SJCRH30 (cell line): ENCODE data around the gene TSPAN11. TPM values are rescaled to one million over a fixed set of nuclear protein-coding genes. Genes with fewer than 3 reads are reported as not detected.
"Not testable (repeated sequence)": the region's sequence is repeated elsewhere in the genome, so short reads cannot be mapped to it uniquely, and the experiment has no call there.

Experiments
- DNase-seq, 2 experiments: peaks; one replicate each; pipeline ENCODE4 v3.0.0-alpha.2; 2015 to 2020
- H3K27ac ChIP-seq: fragments of 250-450 bp; sonication (Bioruptor Pico); 2 replicates; pipeline ENCODE4 v1.5.1; 2020; ENCODE audit warnings: mild to moderate bottlenecking, moderate library complexity
- H3K27me3 ChIP-seq: fragments of 250-450 bp; sonication (Bioruptor Pico); 2 replicates; pipeline ENCODE4 v1.5.1; 2020; ENCODE audit warnings: mild to moderate bottlenecking, moderate library complexity
- H3K36me3 ChIP-seq: fragments of 250-450 bp; sonication (Bioruptor Pico); 2 replicates; pipeline ENCODE4 v1.5.1; 2020; ENCODE audit warnings: mild to moderate bottlenecking, moderate library complexity
- H3K4me1 ChIP-seq: fragments of 250-450 bp; sonication (Bioruptor Pico); 2 replicates; pipeline ENCODE4 v1.5.1; 2020; ENCODE audit warnings: mild to moderate bottlenecking, moderate library complexity
- H3K4me3 ChIP-seq: fragments of 250-450 bp; sonication (Bioruptor Pico); 2 replicates; pipeline ENCODE4 v1.5.1; 2020; ENCODE audit warnings: mild to moderate bottlenecking, moderate library complexity
- H3K9me3 ChIP-seq: fragments of 250-450 bp; sonication (Bioruptor Pico); replicated peaks from 2 replicates; pipeline ENCODE4 v1.5.1; 2020; ENCODE audit warnings: mild to moderate bottlenecking, moderate library complexity
- total RNA-seq: library from RNA; depleted of rRNA; stranded (reverse); fragments of >200 nt; shearing (Covaris generic); gene quantifications from 2 replicates; pipeline ENCODE4 v1.2.3, GENCODE V29; 2014

The TSPAN11 gene
- total RNA-seq, 1 experiment from 2014 or later: 6.5 TPM

DNA sequence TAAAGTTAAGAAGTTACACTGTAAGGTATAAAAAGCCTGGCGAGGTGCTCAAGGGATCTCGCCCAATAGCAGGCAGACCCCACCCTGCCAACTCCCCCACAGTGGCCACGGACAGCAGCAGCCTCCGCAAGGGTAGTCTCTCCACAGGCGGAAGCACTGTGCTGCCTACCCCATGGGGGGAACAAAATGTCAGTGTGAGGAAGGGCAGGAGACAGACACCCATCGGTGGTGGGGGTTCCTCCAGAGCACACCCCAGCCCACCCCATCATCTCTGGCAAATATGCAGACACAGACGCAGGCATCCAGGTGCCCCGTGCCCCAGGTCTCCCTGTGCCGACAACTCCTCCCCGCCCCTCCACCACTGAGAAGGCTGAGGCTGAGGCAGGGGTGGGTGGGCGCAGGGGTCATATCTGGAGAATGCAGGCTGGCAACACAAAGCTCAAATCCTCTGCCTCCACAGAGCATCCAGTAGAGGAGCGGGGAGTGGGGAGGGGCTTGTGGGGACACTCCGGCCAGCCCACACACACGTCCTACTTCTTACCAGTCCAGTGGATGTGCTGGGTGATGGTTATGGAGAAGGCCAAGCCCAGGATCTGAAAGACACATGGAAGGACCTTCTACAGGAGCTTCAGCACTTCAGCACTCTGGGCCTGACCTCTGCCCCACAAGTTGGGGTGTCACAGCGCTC lies 78.9 kb downstream of the TSPAN11 start:
- Histone ChIP-seq H3K9me3 (no peaks in the 10 kb centered on the region), H3K27ac (peak overlapping the region; percentile 57), H3K27me3 (no peaks in the 10 kb centered on the region), H3K4me1 (peaks cover 40% of the 10 kb centered on the region), H3K36me3 (no peaks in the 10 kb centered on the region), H3K4me3 (no peak overlapping the region)
- no peak for DNase-seq

DNA sequence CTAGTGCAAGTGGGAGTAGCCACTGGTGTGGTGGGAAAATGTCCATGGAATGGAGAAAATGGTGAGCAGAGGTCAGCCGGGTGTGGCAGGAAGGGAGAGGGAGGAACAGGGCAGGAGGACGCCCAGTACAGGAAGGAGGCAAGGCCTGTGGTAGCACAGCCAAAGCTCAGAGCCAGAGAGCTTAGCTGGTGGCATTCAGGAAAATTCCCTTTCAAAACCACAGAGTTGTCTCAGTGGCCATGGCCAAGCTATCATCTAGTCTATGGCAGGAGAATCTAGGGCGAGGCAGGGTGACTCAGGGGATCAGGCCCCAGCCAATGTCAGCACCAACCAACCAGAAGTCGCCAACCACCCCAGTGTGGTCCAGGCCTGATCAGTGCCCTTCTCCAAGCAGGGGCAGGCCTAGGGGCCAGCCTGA lies 79.4 kb downstream of the TSPAN11 start:
- Histone ChIP-seq H3K4me3 (no peak overlapping the region), H3K9me3 (no peaks in the 10 kb centered on the region), H3K27me3 (no peaks in the 10 kb centered on the region), H3K4me1 (peaks cover 34% of the 10 kb centered on the region), H3K27ac (peak overlapping the region; percentile 57), H3K36me3 (no peaks in the 10 kb centered on the region)
- peak; percentile 71 to 79 for DNase-seq

DNA sequence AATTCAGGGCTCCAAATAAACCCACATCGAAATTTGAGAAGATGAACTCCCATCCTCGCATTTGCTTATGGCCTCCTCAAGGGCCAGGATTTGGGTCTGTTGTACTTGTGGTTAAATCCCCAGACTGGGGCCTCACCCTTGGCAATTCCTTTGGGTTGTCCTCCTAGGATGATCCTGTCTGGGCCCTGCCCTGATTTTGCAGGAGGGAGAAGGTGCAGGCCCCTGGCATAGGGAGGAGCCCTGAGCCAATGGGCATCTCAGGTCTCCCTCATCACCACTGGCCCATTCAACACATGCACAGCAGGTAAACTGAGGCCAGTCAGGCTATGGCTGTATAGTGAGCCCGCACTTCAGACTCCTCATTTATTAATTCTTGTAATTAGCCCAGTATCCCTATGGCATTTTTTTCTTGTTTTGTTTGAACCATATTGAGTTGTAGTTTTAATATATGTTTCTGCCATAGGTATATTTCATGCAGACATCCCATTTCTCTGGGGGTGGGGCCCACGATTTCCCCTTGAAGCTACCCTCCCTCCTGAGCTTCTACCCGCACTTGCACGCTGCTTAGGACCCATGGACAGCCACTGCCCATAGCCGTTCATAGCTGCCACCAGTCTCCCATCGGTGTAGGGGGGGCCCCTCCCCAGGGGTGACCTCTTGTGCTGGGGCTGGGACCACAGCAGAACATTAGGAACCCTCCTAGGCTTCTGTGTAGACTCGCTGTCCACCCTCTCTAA lies 80.0 kb downstream of the TSPAN11 start:
- Histone ChIP-seq H3K9me3 (no peaks in the 10 kb centered on the region), H3K27me3 (no peaks in the 10 kb centered on the region), H3K4me3 (no peak overlapping the region), H3K4me1 (peaks cover 32% of the 10 kb centered on the region), H3K36me3 (no peaks in the 10 kb centered on the region), H3K27ac (peak overlapping the region; percentile 57)
- DNase-seq: no peak

DNA sequence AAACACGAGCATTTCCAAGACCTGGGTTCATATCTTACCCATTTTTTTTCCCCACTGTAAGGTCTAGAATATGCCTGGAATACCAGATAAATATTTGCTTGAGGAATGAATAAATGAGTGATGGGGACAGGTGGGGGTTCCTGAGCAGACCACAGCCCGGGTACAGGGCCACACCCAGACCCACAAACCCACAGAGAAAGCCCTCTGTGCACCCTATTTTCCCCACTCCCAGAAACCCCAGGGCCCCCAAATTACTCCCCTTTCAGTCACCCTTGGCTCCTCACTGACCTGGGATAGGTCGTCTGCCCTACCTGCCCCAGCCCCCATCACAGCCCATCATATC lies 80.6 kb downstream of the TSPAN11 start:
- Histone ChIP-seq H3K27me3 (no peaks in the 10 kb centered on the region), H3K4me1 (peaks cover 32% of the 10 kb centered on the region), H3K27ac (0 out of 2 replicates have a peak overlapping the region, but pooled peaks have one; percentile 14), H3K36me3 (no peaks in the 10 kb centered on the region), H3K9me3 (no peaks in the 10 kb centered on the region), H3K4me3 (no peak overlapping the region)
- peak; percentile 50 to 65 for DNase-seq

DNA sequence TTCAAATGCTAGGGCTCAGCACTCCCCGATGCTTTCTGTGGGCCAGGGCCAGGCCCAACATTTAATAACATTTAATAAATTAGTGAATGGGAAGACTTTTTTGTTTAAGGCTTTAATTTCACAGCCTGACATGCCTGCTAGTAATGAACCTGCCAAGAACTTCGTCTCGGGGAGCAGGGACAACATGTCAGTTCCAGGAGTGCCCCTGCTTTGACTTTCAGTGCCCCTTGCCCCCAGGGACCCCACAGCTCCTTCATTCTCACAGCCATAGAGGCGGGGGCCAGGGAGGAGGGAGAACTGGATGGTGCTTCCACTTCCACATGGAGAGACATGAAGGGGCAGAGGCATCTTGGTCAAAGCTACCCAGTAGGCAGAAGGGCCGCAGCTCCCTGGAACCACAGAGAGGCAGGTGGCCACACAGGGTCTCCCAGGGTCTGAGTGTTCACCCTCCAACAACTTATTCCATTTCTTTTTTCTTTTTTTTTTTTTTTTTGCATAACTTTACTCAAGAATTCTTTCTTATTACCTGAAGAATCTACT lies 81.2 kb downstream of the TSPAN11 start:
- H3K4me1 ChIP-seq: peaks cover 32% of the 10 kb centered on the region
- DNase-seq: no peak
- H3K36me3 ChIP-seq: no peaks in the 10 kb centered on the region
- no peak overlapping the region for H3K27ac ChIP-seq
- no peaks in the 10 kb centered on the region for H3K9me3 ChIP-seq
- H3K4me3 ChIP-seq: no peak overlapping the region
- H3K27me3 ChIP-seq: no peaks in the 10 kb centered on the region

DNA sequence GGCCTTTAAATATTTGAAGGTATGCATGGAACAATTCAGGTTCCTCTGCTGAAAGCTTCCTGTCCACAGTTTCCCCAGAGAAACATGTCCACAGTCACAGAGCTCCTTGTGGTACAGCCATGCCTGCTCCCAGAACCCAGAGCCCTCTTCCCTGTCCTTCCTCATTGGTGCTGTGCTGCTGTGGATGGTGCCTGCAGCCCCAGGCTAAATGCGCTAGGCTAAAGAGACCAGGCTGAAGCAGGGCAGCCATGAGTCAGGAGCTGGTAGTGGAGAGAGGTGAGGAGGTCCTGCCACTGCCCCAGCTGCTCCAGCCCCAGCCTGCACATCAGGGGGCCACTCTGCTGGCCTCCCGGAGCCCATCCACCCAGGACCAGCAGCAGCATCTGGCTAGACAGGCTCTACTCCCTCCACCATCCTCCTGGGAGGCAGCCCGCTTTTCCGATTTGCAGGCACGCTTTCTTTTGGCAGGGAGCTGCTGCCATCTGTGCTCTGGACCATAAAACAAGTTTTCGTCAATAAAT lies 81.8 kb downstream of the TSPAN11 start:
- Histone ChIP-seq H3K27ac (no peak overlapping the region), H3K4me1 (peaks cover 32% of the 10 kb centered on the region), H3K27me3 (no peaks in the 10 kb centered on the region), H3K36me3 (no peaks in the 10 kb centered on the region), H3K9me3 (no peaks in the 10 kb centered on the region), H3K4me3 (no peak overlapping the region)
- DNase-seq: peak in 1 of 2 experiments; percentile 41

DNA sequence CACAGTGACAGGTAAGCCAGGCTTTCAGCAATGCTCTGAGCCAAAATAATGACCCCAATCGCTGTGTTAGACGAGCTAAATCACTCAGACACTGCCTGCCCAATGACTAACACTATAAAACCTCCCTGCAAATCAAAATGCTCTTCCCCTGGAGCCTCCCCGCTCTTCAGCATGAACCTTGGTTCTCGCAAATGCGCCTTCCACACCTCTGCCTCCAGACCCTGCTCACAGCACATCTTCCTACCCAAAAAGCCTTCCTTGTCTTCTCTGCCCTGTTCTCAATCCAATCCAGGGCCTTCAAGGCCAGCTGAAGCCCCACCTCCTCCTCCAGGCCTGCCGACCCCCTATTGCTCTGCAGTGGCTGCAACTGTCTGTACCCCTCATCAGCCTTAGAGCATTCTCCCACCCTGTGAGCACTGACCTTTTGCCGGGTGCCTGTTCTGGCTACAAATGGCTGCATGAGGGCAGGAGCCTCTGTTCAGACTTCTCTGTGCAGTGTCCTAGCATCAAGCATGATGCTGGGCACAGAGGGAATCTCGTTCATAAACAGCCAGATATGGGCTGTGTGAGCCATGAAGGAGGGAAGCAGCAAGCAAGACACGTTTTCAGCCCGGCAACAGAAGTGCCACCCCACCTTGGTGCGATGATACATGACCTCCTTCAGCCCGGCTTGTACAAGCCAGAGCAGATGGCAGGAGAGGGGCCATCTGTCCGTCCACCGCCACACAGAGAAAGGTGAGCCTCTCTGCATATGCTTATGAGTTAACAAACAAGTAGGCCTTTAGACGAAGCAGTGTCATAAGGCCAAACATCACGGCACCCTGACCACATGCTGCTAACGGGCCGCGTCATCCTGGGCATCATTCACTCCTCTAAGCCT lies 82.7 kb downstream of the TSPAN11 start:
- Histone ChIP-seq H3K27me3 (no peaks in the 10 kb centered on the region), H3K4me3 (no peak overlapping the region), H3K36me3 (no peaks in the 10 kb centered on the region), H3K27ac (no peak overlapping the region), H3K9me3 (no peaks in the 10 kb centered on the region), H3K4me1 (peaks cover 32% of the 10 kb centered on the region)
- no peak for DNase-seq

DNA sequence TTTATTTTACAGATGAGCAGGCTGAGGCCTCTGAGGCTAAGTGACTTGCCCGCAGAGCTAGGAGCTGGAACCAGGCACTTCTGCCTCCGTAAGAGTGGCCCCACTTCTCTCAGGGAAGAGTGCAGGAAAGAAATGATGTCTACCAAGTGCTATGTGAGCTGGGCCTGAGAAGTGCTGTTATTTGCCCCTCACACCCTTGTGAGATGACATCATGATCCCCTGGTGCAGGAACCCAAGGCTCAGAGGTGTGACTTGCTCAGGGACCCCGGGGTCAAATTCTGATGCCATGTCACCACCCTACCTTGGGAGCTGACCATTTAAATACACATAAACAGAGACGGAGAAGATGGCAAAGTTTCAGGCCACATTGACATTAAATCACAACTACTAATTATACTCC lies 83.4 kb downstream of the TSPAN11 start:
- Histone ChIP-seq H3K4me3 (no peak overlapping the region), H3K4me1 (peaks cover 30% of the 10 kb centered on the region), H3K27ac (no peak overlapping the region), H3K36me3 (no peaks in the 10 kb centered on the region), H3K9me3 (no peaks in the 10 kb centered on the region), H3K27me3 (no peaks in the 10 kb centered on the region)
- DNase-seq: no peak

DNA sequence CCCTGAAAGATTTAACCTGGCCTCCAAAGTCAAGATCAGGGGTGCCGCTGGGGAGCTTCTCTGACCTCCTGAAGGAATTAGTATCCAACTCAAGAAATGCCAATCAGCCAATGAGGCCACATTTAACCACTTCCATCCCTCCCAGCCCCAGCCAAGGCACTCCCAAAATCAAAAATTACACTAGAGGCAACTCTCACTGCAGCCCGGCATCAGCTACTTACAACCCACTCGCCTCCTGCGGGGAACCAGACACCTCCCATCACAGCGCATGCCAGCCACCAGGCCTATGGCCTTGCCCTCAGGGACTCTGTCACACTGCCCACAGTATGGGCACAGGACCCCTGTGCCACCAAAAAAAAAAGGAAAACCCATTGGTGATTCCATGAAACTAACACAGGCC lies 84.8 kb downstream of the TSPAN11 start:
- Histone ChIP-seq H3K4me3 (no peak overlapping the region), H3K4me1 (peaks cover 26% of the 10 kb centered on the region), H3K9me3 (no peaks in the 10 kb centered on the region), H3K27ac (no peak overlapping the region), H3K36me3 (no peaks in the 10 kb centered on the region), H3K27me3 (no peaks in the 10 kb centered on the region)
- DNase-seq: no peak

DNA sequence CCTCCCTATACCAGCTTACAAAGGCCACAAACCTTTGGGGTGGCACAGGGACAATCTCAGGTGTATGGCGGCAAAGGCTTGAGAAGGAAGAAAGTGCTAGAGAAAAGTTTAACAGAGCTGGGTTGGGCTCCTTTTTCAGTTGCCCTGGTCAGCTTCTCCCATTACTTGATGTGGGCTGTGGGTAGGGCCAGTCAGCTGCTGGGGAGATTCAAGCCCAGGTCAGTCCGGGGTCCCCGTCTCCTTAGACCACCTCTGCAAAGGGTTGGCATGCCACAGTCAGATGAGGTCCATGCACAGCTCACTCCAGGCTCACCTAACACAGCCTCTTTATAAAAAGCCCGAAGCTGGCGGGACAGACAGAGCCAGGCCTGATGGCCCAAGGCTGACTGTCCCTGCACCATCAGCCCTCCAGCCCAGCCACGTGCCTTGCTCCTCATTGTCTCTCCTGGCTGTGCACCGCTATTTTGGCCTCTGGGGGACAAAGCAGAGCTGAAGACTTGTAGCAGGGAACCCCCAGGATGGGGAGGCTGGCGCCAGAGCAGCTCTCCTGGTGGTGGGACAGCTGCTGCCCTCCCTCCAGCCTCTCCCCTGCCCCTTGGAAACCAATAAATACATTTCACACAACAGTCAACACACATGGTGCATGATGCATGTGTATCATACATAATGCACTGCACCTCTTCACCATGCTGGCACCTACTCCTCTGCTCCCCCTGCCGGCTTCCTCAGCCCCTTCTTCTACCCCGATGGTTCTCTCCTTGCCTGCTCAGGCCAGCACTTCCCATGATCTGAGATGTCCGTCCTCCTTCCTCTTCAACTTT lies 85.4 kb downstream of the TSPAN11 start:
- Histone ChIP-seq H3K4me3 (no peak overlapping the region), H3K27ac (no peak overlapping the region), H3K36me3 (no peaks in the 10 kb centered on the region), H3K4me1 (peaks cover 26% of the 10 kb centered on the region), H3K27me3 (no peaks in the 10 kb centered on the region), H3K9me3 (no peaks in the 10 kb centered on the region)
- DNase-seq: no peak

DNA sequence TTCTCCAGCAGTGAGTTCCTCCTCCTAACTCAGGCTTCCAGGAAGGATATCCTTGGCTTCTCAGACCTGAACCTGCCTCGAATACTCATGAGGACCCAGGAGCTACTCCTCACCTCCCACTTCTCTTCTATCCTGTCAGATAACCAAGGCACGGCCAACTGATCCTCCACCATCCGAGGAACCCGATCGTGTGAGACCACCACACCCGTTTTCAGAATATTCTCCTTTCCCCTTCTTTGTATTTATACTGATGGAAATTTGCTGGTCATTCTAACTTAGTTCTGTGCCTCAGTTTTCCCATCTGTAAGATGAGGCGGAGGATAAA lies 86.0 kb downstream of the TSPAN11 start:
- H3K9me3 ChIP-seq, H3K4me3 ChIP-seq, H3K27ac ChIP-seq, H3K36me3 ChIP-seq, DNase-seq, H3K27me3 ChIP-seq: not testable (repeated sequence)
- peaks cover 23% of the 10 kb centered on the region for H3K4me1 ChIP-seq

DNA sequence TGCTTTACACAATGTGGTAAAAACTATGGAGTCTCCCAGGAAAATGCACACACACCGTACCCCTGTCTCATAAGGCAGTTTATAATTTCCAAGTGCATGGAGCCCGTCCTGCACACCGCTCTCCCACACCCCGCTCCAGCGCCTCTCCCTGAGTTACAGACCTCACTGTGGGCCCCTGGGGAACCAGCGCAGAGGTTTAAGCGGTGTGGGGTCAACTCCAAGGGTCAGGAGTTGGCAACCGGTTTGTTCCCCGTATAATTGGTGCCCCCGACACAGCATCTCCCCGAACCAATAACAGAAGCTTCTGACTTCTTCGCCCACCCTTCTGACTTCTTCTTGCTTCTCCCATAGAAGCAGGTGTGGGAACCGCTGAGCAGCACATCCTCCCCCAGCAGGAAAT lies 88.7 kb downstream of the TSPAN11 start:
- H3K27me3 ChIP-seq: no peaks in the 10 kb centered on the region
- no peak overlapping the region for H3K27ac ChIP-seq
- no peaks in the 10 kb centered on the region; the same call in 1 of the 2 replicates for H3K9me3 ChIP-seq
- peaks cover 16% of the 10 kb centered on the region for H3K4me1 ChIP-seq
- no peaks in the 10 kb centered on the region for H3K36me3 ChIP-seq
- DNase-seq: no peak
- no peak overlapping the region for H3K4me3 ChIP-seq

DNA sequence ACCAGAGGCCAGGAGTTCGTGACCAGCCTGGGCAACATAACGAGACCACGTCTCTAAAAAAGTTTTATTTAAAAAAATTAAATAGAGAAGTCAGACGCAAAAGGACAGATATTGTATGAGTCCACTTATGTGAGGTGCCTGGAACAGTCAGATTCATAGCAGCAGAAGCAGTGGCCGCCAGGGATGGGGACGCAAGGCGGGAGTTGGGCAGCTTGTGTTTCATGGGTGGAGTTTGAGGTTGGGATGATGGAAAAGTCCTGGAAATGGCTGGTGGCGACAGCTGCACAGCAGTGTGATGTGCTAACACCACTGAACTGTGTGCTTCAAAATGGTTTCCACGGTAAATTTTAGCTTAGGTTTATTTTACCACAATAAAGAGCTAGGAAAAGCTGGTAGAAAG lies 89.5 kb downstream of the TSPAN11 start:
- H3K27ac ChIP-seq: peak overlapping the region; percentile 88
- DNase-seq: peak; percentile 76 to 89
- H3K4me3 ChIP-seq: no peak overlapping the region; the same call in 1 of the 2 replicates
- H3K4me1 ChIP-seq: peaks cover 16% of the 10 kb centered on the region
- H3K9me3 ChIP-seq: no peaks in the 10 kb centered on the region; the same call in 1 of the 2 replicates
- H3K36me3 ChIP-seq: no peaks in the 10 kb centered on the region
- H3K27me3 ChIP-seq: no peaks in the 10 kb centered on the region

DNA sequence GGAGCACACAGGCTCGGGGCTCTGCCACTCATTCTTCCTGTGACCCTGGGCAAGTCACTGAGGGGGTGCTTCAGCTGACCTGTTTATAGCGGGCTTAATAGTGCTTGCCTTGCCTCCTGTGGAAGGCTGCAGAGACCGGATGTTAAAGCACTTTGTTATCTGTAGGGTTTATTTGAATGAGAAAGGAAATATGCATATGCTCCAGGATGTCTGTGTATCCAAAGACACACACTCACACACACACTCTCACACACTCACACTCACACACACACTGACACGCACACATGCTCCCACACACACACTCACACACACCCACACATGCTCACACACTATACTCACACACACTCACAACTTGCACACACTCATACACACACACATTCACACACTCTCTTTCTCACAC lies 91.0 kb downstream of the TSPAN11 start:
- Histone ChIP-seq H3K27me3 (no peaks in the 10 kb centered on the region), H3K9me3 (no peaks in the 10 kb centered on the region; the same call in 1 of the 2 replicates), H3K27ac (no peak overlapping the region), H3K4me1 (peaks cover 28% of the 10 kb centered on the region), H3K36me3 (no peaks in the 10 kb centered on the region), H3K4me3 (no peak overlapping the region)
- no peak for DNase-seq
